ENCODE measurements around the gene CYP4F12. TPM values are rescaled to one million over a fixed set of nuclear protein-coding genes. Genes with fewer than 3 reads are reported as not detected.

Gene CYP4F12
- total RNA-seq, 6 experiments from 2014 or later = not detected

DNA sequence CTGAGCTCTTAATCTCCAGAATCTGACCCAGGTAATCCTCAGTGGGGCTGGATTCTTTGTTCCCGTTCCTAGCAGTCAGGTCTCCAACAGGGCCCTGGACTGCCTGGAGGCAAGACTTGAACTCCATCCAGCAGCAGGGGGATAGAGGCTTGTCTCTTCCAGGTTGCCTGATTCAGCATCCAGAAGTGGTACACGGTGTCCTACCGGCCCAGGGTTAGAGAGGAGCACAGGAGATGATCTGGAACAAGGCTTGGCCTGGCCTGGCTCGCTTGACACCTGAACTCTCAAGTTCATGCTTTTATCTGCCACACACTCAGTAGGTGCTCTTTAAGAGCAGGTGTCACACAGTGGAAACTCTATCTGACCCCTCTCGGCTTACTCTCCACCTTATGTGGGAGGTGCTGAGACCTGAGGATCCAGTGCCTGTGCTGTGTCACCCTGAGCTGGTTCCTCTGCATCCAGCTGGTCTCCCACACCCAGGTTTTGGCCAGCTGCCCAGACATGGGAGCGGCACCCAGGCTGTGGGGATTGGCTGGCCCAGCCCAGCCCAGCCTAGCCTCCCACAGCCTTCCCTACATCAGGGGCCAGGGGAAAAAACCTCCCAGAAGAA, 32.5 kb upstream of the CYP4F12 start, which contains the start of gene CYP4F3:
TSS of gene CYP4F3 (plus strand) at position 604 of the 610 bp plus-strand sequence. CDS start 519 bp downstream, outside the sequence.
- TF ChIP-seq, protein P1, sequence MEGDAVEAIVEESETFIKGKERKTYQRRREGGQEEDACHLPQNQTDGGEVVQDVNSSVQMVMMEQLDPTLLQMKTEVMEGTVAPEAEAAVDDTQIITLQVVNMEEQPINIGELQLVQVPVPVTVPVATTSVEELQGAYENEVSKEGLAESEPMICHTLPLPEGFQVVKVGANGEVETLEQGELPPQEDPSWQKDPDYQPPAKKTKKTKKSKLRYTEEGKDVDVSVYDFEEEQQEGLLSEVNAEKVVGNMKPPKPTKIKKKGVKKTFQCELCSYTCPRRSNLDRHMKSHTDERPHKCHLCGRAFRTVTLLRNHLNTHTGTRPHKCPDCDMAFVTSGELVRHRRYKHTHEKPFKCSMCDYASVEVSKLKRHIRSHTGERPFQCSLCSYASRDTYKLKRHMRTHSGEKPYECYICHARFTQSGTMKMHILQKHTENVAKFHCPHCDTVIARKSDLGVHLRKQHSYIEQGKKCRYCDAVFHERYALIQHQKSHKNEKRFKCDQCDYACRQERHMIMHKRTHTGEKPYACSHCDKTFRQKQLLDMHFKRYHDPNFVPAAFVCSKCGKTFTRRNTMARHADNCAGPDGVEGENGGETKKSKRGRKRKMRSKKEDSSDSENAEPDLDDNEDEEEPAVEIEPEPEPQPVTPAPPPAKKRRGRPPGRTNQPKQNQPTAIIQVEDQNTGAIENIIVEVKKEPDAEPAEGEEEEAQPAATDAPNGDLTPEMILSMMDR (IDR thresholded peaks at IDR 0.05) = no peak
- Mint-ChIP-seq H3K9me3 (peaks cover 33% of the 10 kb centered on the region), H3K4me3 (no peak within 1 kb of the TSS), H3K36me3 (ENCODE audit: low read depth) (no peaks in the 10 kb centered on the region), H3K4me1 (ENCODE audit: low read depth) (no peaks in the 10 kb centered on the region), H3K27ac (no peak within 1 kb of the TSS), H3K27me3 (ENCODE audit: insufficient read depth) (peaks cover 2% of the 10 kb centered on the region)
- DNase-seq = no peak

DNA sequence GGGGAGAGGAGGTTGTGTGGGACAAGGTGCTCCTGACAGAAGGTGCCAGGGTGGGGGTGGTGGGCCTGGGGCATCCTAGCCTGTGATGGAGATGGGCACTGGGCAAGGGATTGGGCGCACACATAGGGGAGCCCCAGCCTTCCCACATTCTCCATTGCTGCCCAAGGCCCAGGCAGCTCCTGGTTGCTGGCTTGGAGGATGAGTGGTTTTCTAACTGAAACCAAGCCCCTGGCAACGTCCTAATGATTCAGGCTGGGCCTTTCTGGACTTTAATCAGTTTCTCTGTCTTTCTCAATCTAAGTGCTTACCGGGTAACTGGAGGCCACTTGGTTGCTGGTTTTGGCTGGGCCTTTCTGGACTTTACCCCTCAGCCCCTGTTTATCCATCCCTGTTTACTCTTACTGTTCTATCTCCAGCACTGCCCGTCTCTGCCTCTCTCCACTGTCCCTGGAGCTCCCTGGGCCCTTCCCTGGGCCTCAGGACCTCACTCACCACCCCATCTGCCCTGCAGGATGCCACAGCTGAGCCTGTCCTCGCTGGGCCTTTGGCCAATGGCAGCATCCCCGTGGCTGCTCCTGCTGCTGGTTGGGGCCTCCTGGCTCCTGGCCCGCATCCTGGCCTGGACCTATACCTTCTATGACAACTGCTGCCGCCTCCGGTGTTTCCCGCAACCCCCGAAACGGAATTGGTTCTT, 31.8 kb upstream of the CYP4F12 start:
- H3K4me1 Mint-ChIP-seq (ENCODE audit: low read depth) = no peaks in the 10 kb centered on the region
- DNase-seq = no peak
- H3K36me3 Mint-ChIP-seq (ENCODE audit: low read depth) = no peaks in the 10 kb centered on the region
- peaks cover 40% of the 10 kb centered on the region for H3K9me3 Mint-ChIP-seq
- H3K27me3 Mint-ChIP-seq (ENCODE audit: insufficient read depth) = peaks cover 2% of the 10 kb centered on the region
- no peak overlapping the region for H3K27ac Mint-ChIP-seq
- no peak overlapping the region for H3K4me3 Mint-ChIP-seq
- TF ChIP-seq, protein P1 (IDR thresholded peaks at IDR 0.05) = no peak

DNA sequence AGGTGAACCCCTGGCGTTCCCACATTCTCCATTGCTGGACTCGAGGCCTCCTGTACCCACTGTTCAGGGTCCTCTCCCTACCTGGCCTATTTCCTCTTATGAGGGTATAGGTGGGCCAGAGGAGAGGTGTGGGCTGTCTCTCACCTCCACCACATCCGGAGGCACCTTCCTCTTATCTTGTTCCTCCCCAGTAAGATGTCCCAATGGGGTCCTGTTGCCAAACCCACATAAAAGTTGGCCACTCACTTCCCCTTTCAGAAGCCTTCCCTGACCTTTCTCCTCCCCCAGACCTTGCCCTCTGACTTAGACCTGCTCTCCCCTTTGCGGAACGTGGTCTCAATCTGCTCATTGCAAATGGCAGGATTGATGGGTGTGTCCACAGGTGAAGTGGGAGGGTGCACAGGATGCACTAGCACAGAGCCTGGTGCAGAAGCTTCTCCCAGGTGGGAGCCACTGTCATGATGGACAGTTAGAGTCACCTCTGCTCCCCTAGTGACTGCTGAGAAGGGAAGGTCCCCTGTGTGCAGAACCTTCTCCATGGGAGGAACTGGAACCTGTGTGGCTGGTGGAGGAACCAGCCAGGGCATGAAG, 30.9 kb upstream of the CYP4F12 start:
- peaks cover 2% of the 10 kb centered on the region for H3K27me3 Mint-ChIP-seq (ENCODE audit: insufficient read depth)
- H3K4me3 Mint-ChIP-seq = no peak overlapping the region
- H3K4me1 Mint-ChIP-seq (ENCODE audit: low read depth) = no peaks in the 10 kb centered on the region
- no peak overlapping the region for H3K27ac Mint-ChIP-seq
- DNase-seq = no peak
- no peaks in the 10 kb centered on the region for H3K36me3 Mint-ChIP-seq (ENCODE audit: low read depth)
- H3K9me3 Mint-ChIP-seq = peaks cover 45% of the 10 kb centered on the region
- TF ChIP-seq, protein P1 (IDR thresholded peaks at IDR 0.05) = no peak

GRCh38 chr19:15642807-15643206, 30.1 kb upstream of the CYP4F12 start:
- H3K4me3 Mint-ChIP-seq = no peak overlapping the region
- no peak overlapping the region for H3K27ac Mint-ChIP-seq

DNA sequence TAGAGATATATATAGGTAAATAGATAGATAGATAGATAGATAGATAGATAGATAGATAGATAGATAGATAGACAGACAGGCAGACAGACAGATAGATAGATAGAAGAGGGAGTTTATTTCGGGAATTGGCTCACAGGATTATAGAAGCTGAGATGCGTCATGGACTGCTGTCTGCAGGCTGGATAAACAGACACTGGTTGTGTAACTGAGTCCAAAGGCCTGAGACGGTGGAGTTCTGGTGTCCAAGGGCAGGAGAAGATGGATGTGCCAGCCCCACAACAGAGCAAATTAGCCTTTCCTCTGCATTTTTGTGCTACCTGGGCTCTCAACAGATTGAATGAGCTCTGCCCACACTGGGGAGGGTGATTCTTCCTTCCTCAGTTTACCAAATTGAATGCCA, 29.5 kb upstream of the CYP4F12 start:
- DNase-seq = no peak
- no peak overlapping the region for H3K4me3 Mint-ChIP-seq
- H3K27me3 Mint-ChIP-seq (ENCODE audit: insufficient read depth) = peaks cover 2% of the 10 kb centered on the region
- no peaks in the 10 kb centered on the region for H3K4me1 Mint-ChIP-seq (ENCODE audit: low read depth)
- H3K27ac Mint-ChIP-seq = no peak overlapping the region
- peaks cover 42% of the 10 kb centered on the region for H3K9me3 Mint-ChIP-seq
- no peaks in the 10 kb centered on the region for H3K36me3 Mint-ChIP-seq (ENCODE audit: low read depth)
- TF ChIP-seq, protein P1 (IDR thresholded peaks at IDR 0.05) = no peak

More at GRCh38 chr19:15642807-15643206, 30.1 kb upstream of the CYP4F12 start:
- DNase-seq = no peak
- Mint-ChIP-seq H3K9me3 (peaks cover 44% of the 10 kb centered on the region), H3K36me3 (ENCODE audit: low read depth) (no peaks in the 10 kb centered on the region), H3K4me1 (ENCODE audit: low read depth) (no peaks in the 10 kb centered on the region), H3K27me3 (ENCODE audit: insufficient read depth) (peaks cover 2% of the 10 kb centered on the region)
- TF ChIP-seq, protein P1 (IDR thresholded peaks at IDR 0.05) = no peak

Data from HFFc6 (cell line).